ENCODE data around the gene CAPN10. TPM values are rescaled to one million over a fixed set of nuclear protein-coding genes. Genes with fewer than 3 reads are reported as not detected.

The CAPN10 gene
- total RNA-seq, 1 donor from 2014 or later = 14.2 TPM

DNA sequence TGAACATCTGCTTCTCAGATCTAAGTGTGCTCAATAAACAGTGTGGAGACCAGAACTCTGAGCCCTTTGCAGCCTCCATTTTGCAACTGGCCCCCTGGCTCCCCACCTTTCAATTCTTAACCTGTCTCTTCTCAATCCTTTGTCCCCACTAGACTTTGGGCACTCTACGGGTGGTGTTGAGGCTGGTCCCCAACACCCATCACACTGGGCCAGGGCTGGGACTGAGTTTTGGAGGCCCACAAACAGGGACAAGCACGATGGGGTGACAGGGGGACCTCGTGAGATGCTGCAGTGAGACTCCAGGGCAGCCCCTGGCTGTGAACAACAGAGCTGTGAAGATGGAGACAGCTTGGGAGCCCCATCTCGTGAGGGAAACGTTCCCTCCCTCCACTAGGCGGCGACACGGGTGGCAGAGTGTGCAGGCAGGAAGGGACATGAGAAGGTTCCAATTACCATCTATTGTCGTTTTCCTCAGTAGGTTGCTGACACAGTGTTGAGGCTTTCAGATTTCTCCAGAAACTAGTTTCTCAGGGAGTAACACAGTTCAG lies 29.9 kb upstream of the CAPN10 start:
- H3K27ac ChIP-seq = no peak overlapping the region
- peaks cover 42% of the 10 kb centered on the region for H3K4me1 ChIP-seq
- no peaks in the 10 kb centered on the region for H3K36me3 ChIP-seq
- no peaks in the 10 kb centered on the region for H3K27me3 ChIP-seq
- H3K9me3 ChIP-seq = no peaks in the 10 kb centered on the region
- peak overlapping the region in 1 of 2 donors; percentile 56 for H3K4me3 ChIP-seq
- intact Hi-C loops (cut with DNase I) = no loop called here
- peak; percentile 27 to 93 for DNase-seq (ENCODE audit: extremely low spot score in 2 of 2)
- no peak for TF ChIP-seq CTCF (IDR thresholded peaks at IDR 0.05)
- TF ChIP-seq POLR2AphosphoS5 (IDR thresholded peaks at IDR 0.05; ENCODE audit: insufficient read depth in 1 of 2, low read depth in 1 of 2) = no peak
- no peak for TF ChIP-seq POLR2A (IDR thresholded peaks at IDR 0.05)

- TF ChIP-seq CTCF (IDR thresholded peaks at IDR 0.05) (no peak), POLR2A (IDR thresholded peaks at IDR 0.05) (no peak), POLR2AphosphoS5 (IDR thresholded peaks at IDR 0.05; ENCODE audit: insufficient read depth in 1 of 2, low read depth in 1 of 2) (no peak)
- Histone ChIP-seq H3K27me3 (no peaks in the 10 kb centered on the region), H3K36me3 (no peaks in the 10 kb centered on the region), H3K9me3 (no peaks in the 10 kb centered on the region), H3K27ac (no peak overlapping the region), H3K4me3 (peak overlapping the region; percentile 55 to 56), H3K4me1 (peaks cover 48% of the 10 kb centered on the region)
- DNase-seq (ENCODE audit: extremely low spot score in 2 of 2) = peak; percentile 58 to 82
- intact Hi-C loops (cut with DNase I) = no loop called here
Observed at GRCh38 chr2:240557101-240557751, 29.3 kb upstream of the CAPN10 start.

DNA sequence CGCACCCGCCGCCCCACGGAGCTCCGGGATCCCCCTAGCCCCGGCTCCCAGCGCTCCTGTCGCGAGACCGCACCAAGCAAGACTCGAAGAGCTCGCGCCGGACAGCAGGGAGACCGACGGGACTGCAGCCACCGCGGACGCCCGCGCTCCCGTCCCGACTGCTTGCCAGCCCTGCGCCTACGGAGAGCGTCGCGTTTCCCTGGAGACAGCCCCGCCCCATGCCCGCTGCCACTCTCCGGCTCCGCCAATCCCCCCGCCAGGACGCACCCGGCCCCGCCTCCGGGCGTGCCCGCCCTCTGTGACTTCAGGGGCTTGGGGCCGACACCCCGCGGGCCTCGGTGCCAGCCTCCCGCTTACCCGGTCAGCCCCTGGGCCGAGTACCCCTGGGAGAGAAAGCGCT lies 28.7 kb upstream of the CAPN10 start, which contains the start of gene ANKMY1:
Gene ANKMY1 (minus strand): TSS at position 181 of the 400 bp plus-strand sequence. CDS start 653 bp downstream, outside the sequence.
- Histone ChIP-seq H3K9me3 (no peaks in the 10 kb centered on the region), H3K4me1 (peaks cover 51% of the 10 kb centered on the region), H3K27me3 (no peaks in the 10 kb centered on the region), H3K27ac (no peak within 1 kb of the TSS), H3K4me3 (peak within 1 kb of the TSS; percentile 55 to 56), H3K36me3 (no peaks in the 10 kb centered on the region)
- intact Hi-C loops (cut with DNase I) = no loop called here
- TF ChIP-seq POLR2AphosphoS5 (IDR thresholded peaks at IDR 0.05; ENCODE audit: insufficient read depth in 1 of 2, low read depth in 1 of 2) (no peak), POLR2A (IDR thresholded peaks at IDR 0.05) (no peak), CTCF (IDR thresholded peaks at IDR 0.05) (no peak)
- DNase-seq (ENCODE audit: extremely low spot score in 2 of 2) = peak in 1 of 2 donors; percentile 84

DNA sequence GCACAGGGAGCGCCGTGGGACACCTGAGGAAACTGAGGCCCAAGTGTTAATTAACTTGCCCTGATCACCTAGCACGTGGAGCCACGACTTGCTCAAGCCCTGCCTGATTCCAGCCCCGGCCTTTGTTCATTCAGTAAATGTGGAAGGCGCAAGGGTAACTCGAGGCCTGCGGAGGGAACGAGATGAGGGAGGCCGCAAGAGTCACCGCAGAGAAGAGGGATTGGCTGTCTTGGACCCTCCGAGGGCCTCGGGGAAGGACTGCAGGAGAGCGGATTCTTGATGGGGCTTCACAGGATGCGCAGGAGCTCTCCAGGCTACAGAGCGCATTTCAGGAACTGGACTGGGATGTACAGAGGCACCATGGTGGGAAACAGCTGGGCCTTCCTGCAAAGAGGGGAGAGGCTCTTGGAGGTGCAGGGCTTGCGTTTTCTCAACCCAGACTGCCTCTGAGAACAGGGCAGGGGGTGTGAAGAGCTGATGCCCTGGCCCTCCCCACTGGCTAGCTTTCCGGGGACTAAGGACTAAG lies 28.2 kb upstream of the CAPN10 start:
- Histone ChIP-seq H3K4me3 (peak overlapping the region; percentile 55 to 56), H3K4me1 (peaks cover 51% of the 10 kb centered on the region), H3K27ac (no peak overlapping the region), H3K27me3 (no peaks in the 10 kb centered on the region), H3K9me3 (no peaks in the 10 kb centered on the region), H3K36me3 (no peaks in the 10 kb centered on the region)
- DNase-seq (ENCODE audit: extremely low spot score in 2 of 2) = no peak
- TF ChIP-seq CTCF (IDR thresholded peaks at IDR 0.05) (no peak), POLR2A (IDR thresholded peaks at IDR 0.05) (no peak), POLR2AphosphoS5 (IDR thresholded peaks at IDR 0.05; ENCODE audit: insufficient read depth in 1 of 2, low read depth in 1 of 2) (no peak)
- intact Hi-C loops (cut with DNase I) = no loop called here

- Histone ChIP-seq H3K27me3 (no peaks in the 10 kb centered on the region), H3K9me3 (no peaks in the 10 kb centered on the region), H3K4me3 (peak overlapping the region in 1 of 2 donors; percentile 95), H3K4me1 (peaks cover 51% of the 10 kb centered on the region), H3K27ac (no peak overlapping the region), H3K36me3 (no peaks in the 10 kb centered on the region)
- intact Hi-C loops (cut with DNase I) = no loop called here
- DNase-seq (ENCODE audit: extremely low spot score in 2 of 2) = peak in 1 of 2 donors; percentile 83
- TF ChIP-seq POLR2A (IDR thresholded peaks at IDR 0.05) (no peak), POLR2AphosphoS5 (IDR thresholded peaks at IDR 0.05; ENCODE audit: insufficient read depth in 1 of 2, low read depth in 1 of 2) (no peak), CTCF (IDR thresholded peaks at IDR 0.05) (no peak)
Observed at GRCh38 chr2:240559286-240559685, 27.2 kb upstream of the CAPN10 start.

Measured in vagina (tissue), 2 donors.